DMS53 (cell line): ENCODE measurements around the gene SMIM14.
A peak's percentile ranks its signal among the peaks of the same experiment; 100 is the strongest.
"Not testable (repeated sequence)": the region's sequence is repeated elsewhere in the genome, so short reads cannot be mapped to it uniquely, and the experiment has no call there.

Experiments used
- DNase-seq: peaks from one replicate; lab custom pipeline; 2025; lab: John Stamatoyannopoulos, UW

SMIM14 gene

GRCh38 chr4:39642885-39643552 is 4.4 kb upstream of the SMIM14 start:
- no peak for DNase-seq

DNA sequence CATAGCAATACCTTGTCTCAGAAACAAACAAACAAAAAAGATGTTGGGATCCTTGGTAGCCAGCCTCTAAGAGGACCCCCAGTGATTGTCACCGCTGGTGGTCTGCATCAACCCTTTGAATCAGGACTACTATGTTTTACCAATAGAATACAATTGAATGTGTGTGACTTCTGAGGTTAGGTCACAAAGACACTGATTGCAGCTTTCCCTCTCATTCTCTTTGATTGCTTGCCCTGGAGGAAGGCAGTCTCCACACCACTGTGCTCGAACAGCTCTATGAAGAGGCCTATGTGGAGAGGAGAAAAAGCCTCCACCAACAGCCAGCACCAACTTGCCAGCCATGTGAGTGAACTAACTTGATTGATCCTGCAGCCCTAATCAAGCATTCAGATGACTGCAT is 2.8 kb upstream of the SMIM14 start:
- no peak for DNase-seq

- peak; percentile 81 for DNase-seq
Measured at GRCh38 chr4:39637586-39638353, 895 bp downstream of the SMIM14 start.

DNA sequence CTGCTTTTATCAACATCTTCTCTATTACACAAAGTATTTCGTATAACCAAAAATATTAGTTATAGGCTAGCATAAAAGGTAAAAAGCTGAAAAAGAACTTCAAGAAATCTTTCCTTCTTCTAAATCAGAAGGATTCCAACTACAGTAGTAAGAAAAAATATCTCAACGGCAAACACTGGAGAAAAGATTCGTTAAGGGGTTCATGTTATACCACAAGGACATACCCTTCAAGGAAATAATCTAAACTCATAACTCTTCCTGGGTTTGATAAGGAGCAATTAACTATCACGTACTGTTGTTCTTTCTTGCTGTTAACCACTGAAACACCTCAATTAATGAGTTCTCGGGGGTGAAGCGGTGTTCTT is 1.5 kb downstream of the SMIM14 start:
- no peak for DNase-seq

- peak; percentile 30 for DNase-seq
Measured at GRCh38 chr4:39636531-39637184, 2.0 kb downstream of the SMIM14 start.

DNA sequence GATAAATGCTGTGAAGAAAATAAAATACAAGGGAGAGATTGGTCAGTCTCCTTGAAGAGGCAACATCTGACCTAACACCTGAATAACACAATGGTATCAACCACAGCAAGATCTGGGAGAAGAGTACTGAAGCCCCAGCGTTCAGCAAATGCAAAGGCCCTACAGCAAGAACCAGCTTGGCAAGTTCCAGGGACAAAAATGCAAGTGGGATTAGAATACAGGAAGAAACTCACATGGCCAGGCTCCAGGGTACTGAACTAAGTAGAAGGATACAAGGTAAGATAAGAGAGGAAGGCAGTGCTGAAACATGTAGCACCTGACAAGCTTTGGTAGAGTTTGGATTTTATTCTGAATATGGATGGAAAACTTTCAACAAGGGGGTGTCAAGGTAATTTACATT is 3.6 kb downstream of the SMIM14 start:
- DNase-seq: peak; percentile 82

- no peak for DNase-seq
Measured at GRCh38 chr4:39631700-39632079, 7.0 kb downstream of the SMIM14 start.

DNA sequence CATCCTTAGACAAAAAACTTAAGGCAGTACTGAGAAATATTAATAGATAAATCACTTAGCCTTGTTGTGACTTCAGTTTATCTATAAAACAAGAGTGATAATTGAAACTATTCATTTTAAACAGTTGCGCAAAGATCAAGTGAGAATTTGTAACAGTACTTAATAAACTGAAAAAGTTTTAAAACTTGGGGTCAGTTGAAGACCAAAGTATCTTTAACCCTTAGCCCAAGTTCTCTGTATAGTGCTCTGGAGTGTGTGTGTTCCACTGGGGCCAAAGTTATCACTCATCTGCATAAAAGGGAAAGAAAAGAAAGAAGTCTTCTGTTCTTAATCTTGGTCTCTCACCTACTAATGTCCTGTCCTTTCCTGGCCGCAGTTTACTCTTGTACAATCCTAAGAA is 11.3 kb downstream of the SMIM14 start:
- DNase-seq: no peak

GRCh38 chr4:39626913-39627312 is 11.8 kb downstream of the SMIM14 start:
- DNase-seq: no peak

DNA sequence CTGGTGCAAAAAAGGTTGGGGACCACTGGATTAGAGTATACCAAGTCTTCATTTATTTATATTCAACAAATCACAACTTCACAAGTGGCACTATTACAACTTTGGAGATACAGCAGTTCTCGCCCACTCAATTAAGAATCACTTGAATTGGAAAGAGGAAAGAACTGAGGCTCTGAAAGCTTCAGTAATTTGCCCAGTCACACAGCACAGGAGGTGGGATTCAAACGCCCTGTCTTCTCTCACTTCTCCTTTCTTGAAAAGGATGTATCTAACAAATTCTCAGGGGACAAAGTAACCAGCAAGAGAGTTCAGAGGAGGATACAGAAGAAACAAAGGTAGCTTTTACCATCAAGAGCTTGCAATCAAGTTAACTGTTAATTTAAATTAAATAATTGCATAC is 12.4 kb downstream of the SMIM14 start:
- no peak for DNase-seq

- DNase-seq: peak; percentile 98
Measured at GRCh38 chr4:39621582-39621981, 17.1 kb downstream of the SMIM14 start.

DNA sequence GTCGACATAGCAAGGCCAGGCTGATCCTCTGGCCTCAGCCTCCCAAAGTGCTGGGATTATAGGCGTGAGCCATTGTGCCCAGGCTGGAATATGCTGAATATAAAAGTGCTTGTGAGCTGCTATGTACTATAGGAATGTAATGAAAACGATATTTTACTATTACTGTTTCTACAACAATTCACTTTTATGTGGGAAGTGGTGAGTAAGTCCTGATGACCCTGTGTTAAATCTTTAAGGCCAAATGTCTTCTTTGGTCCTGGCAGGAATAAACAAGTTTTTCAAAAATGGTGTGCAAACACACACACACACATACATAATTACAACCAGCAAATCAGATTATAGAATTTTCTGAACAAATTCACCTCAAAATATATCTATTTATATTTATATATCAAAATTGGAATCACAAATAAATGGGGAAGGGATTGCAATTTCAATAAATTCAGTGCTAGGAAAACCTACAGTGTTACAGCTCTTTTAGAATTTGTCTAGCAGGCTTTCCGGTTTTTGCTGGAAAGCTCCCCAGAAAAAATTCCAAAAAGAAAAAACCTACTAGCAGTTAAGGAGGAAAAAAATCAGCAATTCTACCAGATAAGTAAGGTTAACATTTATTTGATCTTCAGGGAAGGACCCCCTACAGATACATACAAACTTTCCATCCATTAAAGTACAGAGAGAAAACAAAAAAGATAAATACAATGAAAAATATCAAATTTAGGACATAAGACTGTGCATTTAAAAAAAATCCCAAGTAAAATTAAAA is 17.9 kb downstream of the SMIM14 start:
- peak; percentile 22 for DNase-seq

DNA sequence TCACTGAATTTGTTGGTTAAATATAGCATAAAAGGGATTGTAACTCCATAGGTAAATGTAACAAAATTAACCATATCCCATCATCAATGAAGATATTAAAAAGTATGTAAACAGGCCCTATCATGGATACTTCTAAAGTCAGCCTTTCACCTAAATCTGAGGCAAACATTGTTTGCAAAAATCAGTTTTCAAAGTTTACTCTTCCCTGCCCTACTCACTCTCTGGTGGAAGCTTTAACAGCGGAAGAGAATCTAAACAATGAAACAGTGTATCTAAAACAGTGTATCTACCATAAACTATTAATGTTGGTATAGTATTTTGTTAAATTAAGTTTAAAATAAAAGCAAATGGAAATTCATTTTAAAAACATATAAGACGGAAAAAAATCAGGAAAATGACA is 21.1 kb downstream of the SMIM14 start:
- DNase-seq: no peak

DNA sequence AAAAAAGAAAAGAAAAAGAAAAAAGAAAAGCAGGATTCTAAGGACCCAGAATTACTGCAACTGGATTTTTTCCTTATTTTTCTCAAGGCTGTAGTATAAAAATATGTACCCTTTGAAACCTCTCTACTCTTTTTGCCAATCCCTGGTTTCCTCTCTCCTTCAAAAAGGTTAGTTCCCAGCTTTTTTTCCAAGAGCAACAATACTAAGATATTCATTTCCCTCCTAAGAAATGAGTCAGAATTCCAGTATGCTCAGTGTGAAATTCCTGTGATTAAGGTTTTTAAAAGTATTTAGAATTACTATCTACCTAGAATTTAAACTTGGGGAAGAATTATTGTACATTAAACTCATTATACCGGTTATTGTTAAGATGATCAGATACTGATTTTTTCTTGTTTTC is 22.0 kb downstream of the SMIM14 start:
- DNase-seq: no peak

DNA sequence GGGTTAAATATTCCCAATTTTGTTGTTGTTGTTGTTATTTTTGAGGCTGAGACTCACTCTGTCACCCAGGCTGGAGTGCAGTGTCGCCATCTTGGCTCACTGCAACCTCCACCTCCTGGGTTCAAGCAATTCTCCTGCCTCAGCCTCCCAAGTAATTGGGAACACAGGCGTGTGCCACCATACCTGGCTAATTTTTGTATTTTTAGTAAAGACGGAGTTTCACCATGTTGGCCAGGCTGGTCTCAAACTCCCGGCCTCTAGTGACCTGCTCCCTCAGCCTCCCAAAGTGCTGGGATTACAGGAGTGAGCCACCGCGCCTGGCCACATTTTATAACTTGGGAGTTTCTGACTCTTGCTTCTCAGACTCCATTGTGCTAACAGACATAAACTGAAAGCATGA is 22.6 kb downstream of the SMIM14 start:
- not testable (repeated sequence) for DNase-seq

DNA sequence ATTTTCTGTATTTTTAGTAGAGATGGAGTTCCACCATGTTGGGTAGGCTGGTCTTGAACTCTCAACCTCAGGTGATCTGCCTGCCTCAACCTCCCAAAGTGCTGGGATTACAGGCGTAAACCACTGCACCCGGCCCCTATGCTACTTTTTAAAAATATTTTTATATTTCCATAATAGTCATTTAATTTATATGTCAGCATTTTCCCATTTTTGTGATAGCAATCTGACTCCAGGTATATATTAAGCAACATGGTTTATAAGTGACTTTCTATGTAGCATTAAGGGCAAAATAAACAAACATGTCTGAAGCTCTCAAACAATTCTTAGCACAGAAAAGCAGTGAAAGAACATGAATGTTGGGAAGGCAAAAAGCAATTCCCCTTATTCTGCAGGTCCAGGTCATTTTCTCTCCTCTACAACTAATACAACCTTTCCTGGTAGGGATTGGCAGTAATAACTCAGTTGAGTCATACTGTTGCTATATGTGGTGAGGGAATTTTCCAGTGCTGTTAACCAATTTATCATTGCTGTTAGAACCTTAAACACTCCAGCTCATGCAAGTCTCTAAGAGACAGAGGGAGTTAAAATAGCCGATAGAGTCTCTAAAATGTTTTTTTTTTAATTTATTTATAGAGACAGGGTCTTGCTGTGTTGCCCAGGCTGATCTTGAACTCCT is 24.0 kb downstream of the SMIM14 start:
- peak; percentile 31 for DNase-seq

DNA sequence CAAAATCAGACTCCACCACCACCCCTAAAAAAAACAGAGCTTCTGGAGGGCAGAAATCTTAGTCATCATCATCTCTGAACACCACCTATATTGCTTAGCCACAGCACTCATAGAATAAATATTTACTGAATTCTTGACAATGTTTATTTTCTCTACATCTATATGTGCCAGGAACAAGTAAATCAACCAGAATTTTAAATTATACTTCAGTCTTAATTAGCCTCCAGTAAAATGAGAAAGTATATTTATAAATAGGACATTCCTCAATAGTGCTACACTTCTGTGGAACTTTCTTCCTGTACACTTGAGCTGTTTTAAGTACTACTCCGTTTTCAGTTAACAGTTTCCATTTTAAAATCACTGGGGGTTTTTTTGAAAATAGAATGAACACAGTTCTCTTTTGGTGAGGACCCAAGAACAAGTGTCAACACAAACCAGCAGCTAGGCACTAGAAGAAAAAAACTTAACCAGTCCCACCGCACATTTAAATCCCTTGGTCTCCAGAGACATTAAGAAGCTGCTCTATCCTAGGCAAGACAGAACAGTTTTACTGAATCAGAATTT is 25.5 kb downstream of the SMIM14 start:
- DNase-seq: peak; percentile 73

DNA sequence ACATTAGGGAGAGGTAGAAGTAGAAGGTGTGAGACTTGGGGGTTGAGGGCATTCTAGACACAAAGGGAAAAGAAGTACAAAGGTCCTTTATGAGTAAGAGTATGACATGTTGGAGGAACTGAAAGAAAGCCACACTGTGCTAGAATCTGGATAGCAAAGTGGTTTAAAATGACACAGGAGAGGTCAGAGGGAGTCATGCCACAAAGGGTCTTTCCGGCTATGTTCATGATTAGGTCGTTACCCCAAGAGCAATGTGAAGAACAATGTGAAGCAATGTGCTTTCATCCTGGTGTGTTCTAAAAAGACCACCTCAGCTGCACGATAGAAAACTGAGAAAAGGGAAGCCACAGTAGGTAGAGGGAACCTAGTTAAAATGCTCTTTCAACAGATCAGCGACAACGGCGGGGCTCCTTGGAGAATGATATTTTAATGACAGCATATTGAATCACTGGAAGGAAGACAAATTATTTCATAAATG is 29.2 kb downstream of the SMIM14 start:
- no peak for DNase-seq

DNA sequence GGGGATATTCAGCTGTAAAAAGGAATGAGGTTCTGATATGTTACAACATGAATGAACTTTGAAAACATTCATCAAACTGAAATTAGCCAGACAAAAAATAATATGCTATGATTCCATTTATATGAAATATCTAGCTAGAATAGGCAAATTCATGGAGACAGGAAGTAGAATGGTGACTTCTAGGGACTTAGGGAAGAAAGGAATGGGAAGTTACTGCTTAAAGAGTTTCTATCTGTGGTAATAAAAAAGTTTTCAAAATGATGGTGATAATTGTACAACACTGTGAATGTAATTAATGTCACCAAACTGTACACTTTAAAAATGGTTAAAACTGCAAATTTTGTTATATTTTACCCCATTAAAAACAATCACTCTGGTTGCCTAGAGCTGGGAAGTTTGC is 30.2 kb downstream of the SMIM14 start:
- DNase-seq: no peak

GRCh38 chr4:39606747-39607146 is 31.9 kb downstream of the SMIM14 start:
- no peak for DNase-seq

- DNase-seq: no peak
Measured at GRCh38 chr4:39597695-39598381, 40.8 kb downstream of the SMIM14 start.
